ENCODE results near the gene ARL5C. TPM values are rescaled to one million over a fixed set of nuclear protein-coding genes. Genes with fewer than 3 reads are reported as not detected.

Gene ARL5C, protein sequence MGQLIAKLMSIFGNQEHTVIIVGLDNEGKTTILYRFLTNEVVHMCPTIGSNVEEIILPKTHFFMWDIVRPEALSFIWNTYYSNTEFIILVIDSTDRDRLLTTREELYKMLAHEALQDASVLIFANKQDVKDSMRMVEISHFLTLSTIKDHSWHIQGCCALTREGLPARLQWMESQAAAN
- not detected in 2 replicates for total RNA-seq (2014; rRNA removed; shearing (Covaris generic); ENCODE audit: low replicate concordance)

DNA sequence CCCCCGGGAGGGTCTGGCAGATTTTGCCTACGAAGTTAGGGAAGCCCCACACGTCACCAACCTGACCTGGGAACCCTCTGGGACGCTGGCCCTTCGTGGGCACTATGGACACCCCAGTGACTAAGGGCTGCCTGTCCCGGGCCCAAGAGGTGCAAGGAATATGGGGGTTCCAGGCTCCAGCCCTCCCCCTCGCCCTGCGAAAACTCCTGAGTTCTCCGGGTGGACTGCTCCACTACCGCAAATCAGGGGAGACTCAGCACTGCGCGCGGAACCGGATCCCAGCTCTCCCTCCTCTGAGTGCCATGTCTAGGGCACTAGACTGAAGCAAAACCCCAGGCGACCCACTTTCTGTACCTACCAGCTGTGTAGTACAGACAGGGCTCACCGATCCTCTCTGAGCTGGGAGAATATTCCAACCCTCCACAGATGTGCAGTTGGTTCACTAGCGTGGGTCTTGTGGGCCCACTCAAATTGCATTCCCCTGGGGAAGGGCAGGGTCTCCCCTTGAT is at the start of gene ARL5C:
TSS of gene ARL5C (minus strand) at position 321 of the 509 bp plus-strand sequence. CDS start 401 bp downstream, outside the sequence.
- in situ Hi-C loops (cut with HindIII; ENCODE audit: low pct_unique_long_range_greater_than_20kb, low sequenced_read_pairs): no loop called here
- no peak for DNase-seq (ENCODE audit: low read depth)

DNA sequence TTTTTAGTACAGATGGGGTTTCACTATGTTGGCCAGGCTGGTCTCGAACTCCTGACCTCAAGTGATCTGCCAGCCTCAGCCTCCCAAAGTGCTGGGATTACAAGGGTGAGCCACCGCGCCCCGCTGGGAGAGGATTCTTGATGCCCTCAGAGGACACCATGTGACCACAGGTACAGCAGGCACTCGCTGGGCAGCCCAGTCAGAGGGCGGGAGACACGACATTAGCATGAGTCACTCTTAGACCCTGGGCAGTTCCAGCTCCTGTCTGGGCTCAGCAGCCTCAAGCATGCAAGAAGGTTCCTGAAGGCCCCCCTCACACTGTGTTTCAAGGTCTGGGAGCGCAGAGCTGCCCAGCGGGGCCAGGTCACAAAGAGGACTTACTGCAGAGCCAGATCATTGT is 47.9 kb upstream of the ARL5C start:
- DNase-seq (ENCODE audit: low read depth): peak; percentile 48
- in situ Hi-C loops (cut with HindIII; ENCODE audit: low pct_unique_long_range_greater_than_20kb, low sequenced_read_pairs): no loop called here

DNA sequence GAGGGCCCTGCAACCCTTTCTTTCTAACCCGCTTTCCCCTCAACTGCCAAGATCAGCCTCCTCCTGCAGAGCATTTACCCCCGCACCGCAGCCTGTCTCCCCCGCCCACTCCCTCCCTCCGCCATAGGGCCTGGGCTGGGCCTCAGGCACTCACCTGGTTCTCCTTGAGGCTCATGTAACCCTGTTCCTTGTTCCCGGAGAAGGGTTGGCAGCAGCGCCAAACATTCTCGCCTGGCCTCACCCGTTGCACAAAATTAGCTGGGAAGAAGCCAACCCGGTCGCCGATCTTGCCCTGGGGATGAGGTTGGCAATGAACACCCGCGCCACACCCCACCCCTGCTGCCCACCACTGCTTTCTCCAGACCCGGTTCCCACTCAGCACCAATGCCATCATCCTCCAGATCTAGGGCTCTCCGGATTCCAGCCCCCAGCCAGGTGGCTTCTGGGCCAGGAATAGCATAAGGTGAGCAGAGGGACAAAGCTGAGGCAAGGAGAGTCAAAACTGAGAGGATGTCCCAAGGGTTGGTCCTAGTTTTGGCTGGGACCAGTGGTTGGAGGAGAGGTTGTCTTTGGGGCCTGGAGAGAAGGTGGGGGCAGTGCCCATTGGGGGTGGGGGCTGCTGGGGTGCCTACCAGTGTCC is 47.0 kb upstream of the ARL5C start:
- in situ Hi-C loops (cut with HindIII; ENCODE audit: low pct_unique_long_range_greater_than_20kb, low sequenced_read_pairs): no loop called here

DNA sequence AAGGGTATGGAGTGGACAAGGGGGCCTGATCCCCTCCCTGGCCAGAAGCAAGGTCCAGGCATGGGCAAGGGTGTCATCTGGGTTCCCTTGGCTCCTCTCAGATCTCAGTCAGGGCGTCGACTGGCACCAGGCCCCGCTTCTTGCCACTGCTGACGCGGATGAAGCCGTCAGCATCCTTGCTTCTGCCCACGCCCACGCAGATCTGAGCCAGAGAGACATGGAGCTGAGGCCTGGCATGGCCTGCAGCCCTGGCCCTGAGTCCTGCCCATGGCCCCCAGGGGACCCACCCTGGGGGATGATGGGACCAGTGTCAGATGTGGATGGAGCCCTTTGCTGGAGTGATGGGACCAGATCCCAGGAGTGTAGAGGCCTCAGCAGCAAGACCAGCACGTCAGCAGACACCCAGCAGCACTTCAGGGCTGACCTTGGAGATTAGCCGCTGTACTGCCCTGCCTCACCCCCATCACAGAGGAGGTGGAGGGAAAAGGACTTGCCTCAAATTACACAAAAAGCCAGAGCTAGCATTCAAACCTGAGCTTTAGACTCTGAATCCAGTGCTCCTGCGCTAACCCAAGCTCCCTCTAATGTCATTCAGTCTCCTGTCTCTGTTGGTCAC is 46.3 kb upstream of the ARL5C start:
- in situ Hi-C loops (cut with HindIII; ENCODE audit: low pct_unique_long_range_greater_than_20kb, low sequenced_read_pairs): no loop called here
- DNase-seq (ENCODE audit: low read depth): no peak

More for the DNA sequence above, 47.0 kb upstream of the ARL5C start:
- no peak for DNase-seq (ENCODE audit: low read depth)

DNA sequence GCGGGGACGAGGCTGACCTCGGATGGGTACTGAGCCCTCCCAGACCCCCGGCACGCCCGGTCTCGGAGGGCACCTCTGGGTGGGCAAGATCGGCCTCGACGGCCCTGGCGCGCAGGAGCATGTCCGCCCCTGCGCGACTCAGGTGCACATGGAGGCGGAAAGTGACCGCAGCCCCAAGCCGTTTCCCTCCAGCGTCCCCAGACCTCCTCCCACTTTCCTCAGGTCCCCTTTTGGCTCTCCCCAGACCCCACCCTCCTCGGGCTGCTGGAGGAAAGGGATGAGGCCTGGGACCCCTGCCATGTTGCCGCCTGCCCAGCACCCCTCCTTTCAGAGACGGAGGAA is 44.1 kb upstream of the ARL5C start:
- no peak for DNase-seq (ENCODE audit: low read depth)
- in situ Hi-C loops (cut with HindIII; ENCODE audit: low pct_unique_long_range_greater_than_20kb, low sequenced_read_pairs): no loop called here

DNA sequence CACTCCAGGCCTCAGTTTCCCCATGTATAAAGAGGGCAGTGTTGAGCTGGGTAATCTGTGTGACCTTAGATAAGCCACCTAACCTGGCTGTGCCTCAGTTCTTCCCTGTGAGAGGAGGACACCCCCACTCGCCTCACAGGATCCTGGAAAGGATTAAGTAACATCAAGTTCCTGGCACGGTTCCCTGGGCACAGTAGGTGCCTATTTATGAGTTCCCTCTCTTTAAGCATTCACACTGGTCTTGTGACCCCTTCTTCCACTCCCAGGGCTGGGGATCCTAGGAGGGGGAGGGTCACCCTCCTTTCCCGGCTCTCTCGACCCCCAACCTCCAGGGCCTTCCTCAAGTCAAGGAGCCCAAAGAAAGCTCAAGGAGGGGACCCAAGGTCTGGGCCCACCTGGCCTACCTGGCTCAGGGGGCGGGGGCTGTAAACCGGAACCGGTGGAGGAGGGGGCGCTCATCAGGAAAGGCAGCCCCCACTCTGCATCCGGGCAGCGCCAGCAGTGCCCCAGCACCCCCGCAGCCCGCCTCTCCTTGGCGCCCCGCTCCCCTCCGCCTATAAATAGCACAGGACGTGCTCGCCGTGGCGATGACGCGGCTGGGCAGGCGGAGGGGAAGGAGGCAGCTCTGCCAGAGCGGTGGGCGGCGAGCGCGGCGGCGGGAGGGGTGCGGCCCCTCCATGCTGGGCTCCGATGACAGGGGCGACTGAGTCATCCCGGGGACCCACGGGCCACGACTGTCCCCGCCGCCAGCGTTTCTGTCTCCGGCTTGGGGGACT is 43.5 kb upstream of the ARL5C start:
- in situ Hi-C loops (cut with HindIII; ENCODE audit: low pct_unique_long_range_greater_than_20kb, low sequenced_read_pairs): no loop called here
- DNase-seq (ENCODE audit: low read depth): no peak

DNA sequence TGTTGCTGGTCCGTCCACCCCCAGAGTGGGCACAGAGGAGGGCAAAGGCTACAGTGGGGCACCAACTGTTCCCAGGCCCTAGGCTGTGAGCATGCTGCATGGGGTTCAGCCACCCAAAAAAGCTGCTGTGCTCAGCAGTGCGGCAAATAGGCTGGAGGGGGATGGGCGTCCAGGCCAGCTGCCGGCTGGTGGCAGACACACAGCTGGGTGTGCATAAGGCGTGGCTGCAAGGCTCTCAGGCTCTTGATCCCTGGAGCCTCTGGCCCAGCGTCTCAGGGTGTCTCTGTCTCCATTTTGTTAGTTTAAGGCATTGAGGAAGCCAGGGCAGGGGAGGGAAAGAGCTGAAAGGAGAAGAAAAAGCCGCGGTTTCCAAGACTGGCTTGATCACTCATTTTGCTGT is 42.9 kb upstream of the ARL5C start:
- in situ Hi-C loops (cut with HindIII; ENCODE audit: low pct_unique_long_range_greater_than_20kb, low sequenced_read_pairs): no loop called here
- no peak for DNase-seq (ENCODE audit: low read depth)

DNA sequence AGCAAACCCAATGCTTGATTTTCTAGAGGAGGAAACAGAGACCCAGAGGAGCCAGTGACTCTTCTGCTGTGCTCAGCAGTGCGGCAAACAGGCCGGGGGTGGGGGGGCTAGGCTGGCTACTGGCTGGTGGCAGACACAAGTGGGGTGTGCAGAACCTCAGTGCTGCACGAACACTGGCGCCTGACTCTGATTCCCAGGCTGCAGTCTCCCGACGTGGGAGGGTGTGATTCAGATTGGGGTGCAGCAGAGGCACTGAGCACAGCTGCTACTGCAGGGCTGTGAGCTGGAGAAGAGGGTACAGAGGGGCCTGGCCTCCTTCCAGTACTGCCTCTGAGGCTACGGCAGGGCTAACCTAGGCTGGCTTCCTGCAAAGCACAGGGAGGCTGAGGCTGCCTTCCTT is 42.2 kb upstream of the ARL5C start:
- DNase-seq (ENCODE audit: low read depth): no peak
- in situ Hi-C loops (cut with HindIII; ENCODE audit: low pct_unique_long_range_greater_than_20kb, low sequenced_read_pairs): no loop called here

DNA sequence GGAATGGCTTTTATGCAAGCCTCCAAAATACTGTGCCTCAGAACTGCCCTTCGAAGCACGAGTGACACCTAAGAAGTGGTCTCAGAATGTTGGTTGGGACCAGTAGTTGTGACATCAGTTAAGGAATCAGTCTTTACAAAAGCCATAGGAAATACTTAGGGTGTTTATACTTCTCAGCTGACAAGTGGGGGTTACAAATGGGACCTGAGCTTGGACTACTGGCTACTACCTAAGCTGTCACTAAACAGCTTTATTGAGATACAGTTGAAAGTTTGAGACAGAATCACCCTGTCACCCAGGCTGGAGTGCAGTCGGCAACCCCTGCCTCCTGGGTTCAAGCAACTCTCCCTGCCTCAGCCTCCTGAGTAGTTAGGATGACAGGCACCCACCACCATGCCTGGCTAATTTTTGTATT is 39.2 kb upstream of the ARL5C start:
- no peak for DNase-seq (ENCODE audit: low read depth)
- in situ Hi-C loops (cut with HindIII; ENCODE audit: low pct_unique_long_range_greater_than_20kb, low sequenced_read_pairs): no loop called here

DNA sequence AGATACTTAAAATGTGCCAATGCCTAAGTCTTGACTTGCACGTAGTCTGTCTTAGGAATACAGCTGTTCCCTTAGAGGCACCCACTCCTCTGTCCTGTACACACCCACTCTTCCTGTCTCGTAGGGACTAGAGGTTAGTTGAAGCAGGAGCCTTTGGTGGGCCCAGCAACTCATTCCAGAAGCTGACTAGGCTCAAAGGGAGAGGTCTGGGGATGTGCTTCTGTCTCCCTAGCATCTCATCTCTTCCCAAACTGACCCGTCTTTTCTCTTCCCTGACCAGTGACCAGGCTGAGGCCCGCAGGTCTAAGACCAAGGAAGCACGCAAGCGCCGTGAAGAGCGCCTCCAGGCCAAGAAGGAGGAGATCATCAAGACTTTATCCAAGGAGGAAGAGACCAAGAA is 38.3 kb upstream of the ARL5C start:
- DNase-seq (ENCODE audit: low read depth): no peak
- in situ Hi-C loops (cut with HindIII; ENCODE audit: low pct_unique_long_range_greater_than_20kb, low sequenced_read_pairs): no loop called here

DNA sequence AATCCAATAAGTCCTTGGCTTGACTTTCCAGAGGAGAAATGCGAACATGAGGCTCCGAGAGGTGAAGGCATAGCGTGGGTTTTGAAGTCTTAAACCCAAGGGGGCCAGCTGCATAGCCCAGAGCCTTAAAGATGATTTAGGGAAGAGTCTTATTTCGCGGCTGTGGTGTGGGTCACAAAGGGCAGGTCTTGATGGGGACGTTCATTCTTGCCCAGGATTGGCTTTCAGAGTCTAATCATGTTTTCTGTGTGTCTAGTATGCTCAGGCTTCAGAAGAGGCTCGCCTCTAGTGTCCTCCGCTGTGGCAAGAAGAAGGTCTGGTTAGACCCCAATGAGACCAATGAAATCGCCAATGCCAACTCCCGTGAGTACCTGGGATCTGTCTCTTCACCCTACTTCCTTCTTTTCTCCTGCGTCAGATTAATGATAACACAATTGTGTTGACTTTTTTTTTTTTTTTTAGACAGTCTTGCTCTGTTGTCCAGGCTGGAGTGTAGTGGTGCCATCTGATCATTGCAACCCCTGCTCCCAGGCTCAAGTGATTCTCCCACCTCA is 35.1 kb upstream of the ARL5C start:
- no peak for DNase-seq (ENCODE audit: low read depth)
- in situ Hi-C loops (cut with HindIII; ENCODE audit: low pct_unique_long_range_greater_than_20kb, low sequenced_read_pairs): no loop called here

DNA sequence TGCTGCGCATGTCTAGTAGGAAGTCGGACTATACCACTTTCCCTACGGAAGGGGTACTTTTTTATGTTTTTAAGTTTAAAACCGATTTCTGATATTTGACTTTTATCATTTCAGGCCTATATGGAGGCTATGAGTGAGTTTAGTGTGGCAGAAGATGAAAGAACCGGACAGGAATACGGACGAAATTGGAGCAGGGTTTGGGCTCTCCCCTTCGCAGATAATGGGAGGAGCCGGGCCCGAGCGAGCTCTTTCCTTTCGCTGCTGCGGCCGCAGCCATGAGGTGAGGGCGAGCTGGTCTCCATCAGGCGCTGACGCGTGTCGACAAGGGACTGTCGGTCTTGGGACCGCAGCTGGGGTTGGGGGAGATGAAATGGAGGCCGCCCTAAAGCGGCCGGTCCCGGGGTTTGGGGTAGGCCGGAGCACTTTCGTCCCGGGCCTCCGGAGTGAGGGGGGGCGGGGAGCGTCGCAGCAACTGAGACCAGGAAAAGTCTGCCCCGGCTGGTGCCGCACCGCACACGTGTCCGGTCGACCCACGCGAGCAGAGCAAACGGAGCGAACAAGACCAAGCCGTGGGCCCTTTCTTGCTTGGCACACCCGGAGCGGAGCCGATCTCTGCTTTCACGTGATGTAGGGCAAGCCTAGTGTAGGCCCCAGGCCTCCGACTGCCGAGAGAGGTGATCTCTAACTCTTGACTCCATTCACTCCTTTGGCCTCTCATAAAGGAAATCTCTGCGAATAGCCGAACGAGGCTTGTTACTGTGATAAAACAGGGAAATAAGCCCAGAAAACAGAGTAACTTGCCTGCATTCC is 34.3 kb upstream of the ARL5C start, which contains the start of gene RPL19:
TSS of gene RPL19 (plus strand) at position 214 of the 810 bp plus-strand sequence. CDS start at position 276, 62 bp downstream.
- no peak for DNase-seq (ENCODE audit: low read depth)
- in situ Hi-C loops (cut with HindIII; ENCODE audit: low pct_unique_long_range_greater_than_20kb, low sequenced_read_pairs): no loop called here

DNA sequence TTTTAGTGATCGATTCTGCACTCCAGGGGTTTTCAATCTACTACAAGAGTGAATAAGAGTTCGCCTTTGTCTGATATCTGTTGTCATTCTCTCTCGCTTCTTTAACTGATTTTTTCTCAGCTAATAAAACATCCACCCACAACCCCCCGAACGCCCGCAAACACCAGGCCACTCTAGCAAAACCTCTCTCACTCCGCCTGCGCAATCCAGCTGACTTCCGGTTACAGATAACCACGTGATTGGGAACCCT is 33.8 kb upstream of the ARL5C start:
- in situ Hi-C loops (cut with HindIII; ENCODE audit: low pct_unique_long_range_greater_than_20kb, low sequenced_read_pairs): no loop called here
- peak; percentile 93 for DNase-seq (ENCODE audit: low read depth)

DNA sequence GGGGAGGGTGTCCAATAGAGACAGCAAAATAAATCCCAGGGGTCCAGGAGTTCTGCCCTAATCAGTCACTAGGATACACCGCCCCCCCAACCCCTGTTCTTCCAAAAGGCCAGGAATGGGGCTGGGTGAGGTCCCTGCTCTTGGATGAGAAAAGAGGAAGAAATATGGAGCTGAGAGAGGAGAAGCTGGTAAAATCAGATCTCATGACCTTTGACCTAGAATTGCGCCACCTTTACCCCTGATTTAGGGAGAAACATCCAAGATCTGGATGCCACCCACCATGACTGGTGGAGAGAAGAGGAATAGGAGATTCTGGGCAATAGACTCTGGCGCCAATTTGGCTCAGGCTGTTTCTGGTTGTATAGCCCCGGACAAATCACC is 32.2 kb upstream of the ARL5C start:
- DNase-seq (ENCODE audit: low read depth): no peak
- in situ Hi-C loops (cut with HindIII; ENCODE audit: low pct_unique_long_range_greater_than_20kb, low sequenced_read_pairs): no loop called here

DNA sequence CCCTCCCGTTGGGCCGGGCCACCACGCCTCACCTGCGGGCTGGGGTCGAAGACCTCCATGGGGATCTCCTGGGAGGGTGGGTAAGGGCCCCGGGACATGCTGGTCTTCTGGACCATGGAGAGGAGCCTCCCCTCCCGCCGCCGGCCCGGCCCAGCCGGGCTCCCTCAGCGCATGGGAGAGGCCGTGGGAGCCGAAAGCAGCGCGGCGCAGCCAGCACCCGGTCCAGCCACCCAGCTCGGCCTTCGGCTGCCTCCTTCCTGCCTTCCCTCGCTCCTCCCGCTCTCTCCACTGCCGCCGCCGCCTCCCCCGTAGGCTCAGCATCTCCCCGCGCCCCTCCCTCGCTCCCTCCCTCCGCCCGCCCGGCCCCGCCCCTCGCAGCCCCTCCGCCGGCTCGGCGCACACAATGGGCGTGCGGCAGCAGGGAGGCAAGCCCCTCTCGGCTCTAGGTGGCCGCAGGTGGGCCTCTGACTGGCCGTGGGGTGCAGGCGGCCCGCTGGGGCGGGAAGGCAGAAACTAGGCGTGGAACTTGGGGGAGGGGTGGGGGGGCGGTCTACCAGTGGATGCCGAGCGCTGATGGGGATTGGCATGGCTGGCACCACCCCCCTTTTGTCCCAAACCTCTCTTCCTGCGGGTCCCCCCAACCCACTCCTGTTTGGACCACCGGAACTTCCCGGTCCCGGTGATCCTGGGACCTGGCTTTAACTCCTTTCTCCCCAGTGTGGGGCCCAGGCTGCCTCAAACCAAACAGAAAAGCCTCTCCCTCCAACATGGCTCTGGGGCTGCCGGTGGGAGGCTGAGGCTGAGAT is 31.6 kb upstream of the ARL5C start, which contains the start of gene CACNB1:
TSS of gene CACNB1 (minus strand) at position 290 of the 806 bp plus-strand sequence. CDS start at position 116, 174 bp downstream.
- in situ Hi-C loops (cut with HindIII; ENCODE audit: low pct_unique_long_range_greater_than_20kb, low sequenced_read_pairs): no loop called here
- peak; percentile 66 for DNase-seq (ENCODE audit: low read depth)

DNA sequence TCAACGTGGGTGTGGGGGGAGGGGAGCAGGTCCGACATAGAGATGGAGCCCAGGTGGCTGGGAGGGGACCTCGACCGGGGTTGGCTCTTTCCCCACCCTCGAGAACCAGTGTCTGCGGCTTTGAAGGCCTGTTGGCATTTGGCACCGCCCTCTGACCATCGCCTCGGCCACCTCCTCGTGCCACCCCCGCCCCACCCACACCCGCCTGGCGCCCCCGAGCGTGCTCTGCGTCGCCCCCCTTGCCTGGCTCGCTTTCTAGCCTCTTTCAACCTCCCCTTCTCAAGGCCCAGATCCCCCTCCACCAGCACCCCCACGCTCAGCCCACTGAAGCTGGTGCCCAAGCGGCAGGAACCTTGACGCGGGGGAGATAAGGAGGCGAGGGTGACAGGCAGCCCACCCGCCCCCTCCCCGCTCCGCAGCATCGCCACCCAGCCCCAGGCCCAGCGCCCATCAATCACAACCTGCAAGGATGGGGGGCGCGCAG is 30.9 kb upstream of the ARL5C start:
- in situ Hi-C loops (cut with HindIII; ENCODE audit: low pct_unique_long_range_greater_than_20kb, low sequenced_read_pairs): no loop called here
- no peak for DNase-seq (ENCODE audit: low read depth)

DNA sequence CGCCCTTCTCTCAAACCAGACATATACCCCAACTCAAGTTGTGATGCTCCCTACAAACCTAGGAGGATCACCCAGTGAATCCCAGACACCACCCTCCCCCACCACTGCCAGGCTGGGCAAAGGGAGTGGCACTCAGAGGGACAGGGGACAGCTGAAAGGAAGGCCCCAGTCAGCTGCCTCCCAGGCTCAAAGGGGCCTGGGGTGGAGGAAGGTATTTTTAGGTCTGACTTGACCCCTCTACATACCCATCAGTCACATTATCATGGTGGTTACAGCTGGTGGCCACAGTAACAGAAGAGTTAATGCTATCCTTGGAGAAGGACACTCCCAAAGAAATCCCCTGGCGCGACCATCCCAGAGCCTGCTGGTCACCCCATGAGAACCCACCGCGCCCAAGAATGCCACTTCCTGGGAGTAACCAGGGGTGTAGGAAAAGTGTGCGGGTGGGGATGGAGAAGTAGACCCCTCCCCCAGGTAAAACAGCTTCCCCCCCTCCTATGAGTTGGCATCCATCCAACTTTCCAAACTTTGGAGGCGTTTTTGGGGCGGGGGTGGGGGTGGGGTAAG is 30.4 kb upstream of the ARL5C start:
- in situ Hi-C loops (cut with HindIII; ENCODE audit: low pct_unique_long_range_greater_than_20kb, low sequenced_read_pairs): no loop called here
- no peak for DNase-seq (ENCODE audit: low read depth)

All from Caki2 (cell line).